ENCODE measurements around the gene PRR14.
"Not testable (repeated sequence)": the region's sequence is repeated elsewhere in the genome, so short reads cannot be mapped to it uniquely, and the experiment has no call there.

PRR14 gene

GRCh38 chr16:30621765-30622164 is 29.0 kb upstream of the PRR14 start:
- no peak overlapping the region for H3K27ac Mint-ChIP-seq
- no peaks in the 10 kb centered on the region for H3K9me3 Mint-ChIP-seq
- H3K36me3 Mint-ChIP-seq: no peaks in the 10 kb centered on the region
- DNase-seq (ENCODE audit: low spot score in 2 of 2): no peak
- H3K4me1 Mint-ChIP-seq: no peaks in the 10 kb centered on the region
- no peak overlapping the region for H3K4me3 Mint-ChIP-seq
- ATAC-seq: no peak

- Mint-ChIP-seq H3K9me3 (no peaks in the 10 kb centered on the region), H3K27ac (no peak overlapping the region), H3K4me1 (no peaks in the 10 kb centered on the region), H3K4me3 (no peak overlapping the region), H3K36me3 (no peaks in the 10 kb centered on the region)
- DNase-seq (ENCODE audit: low spot score in 2 of 2) (no peak), ATAC-seq (no peak)
These were observed 28.2 kb upstream of the PRR14 start for GRCh38 chr16:30622455-30623032.

GRCh38 chr16:30623536-30624283 is 27.1 kb upstream of the PRR14 start:
- Mint-ChIP-seq H3K9me3 (no peaks in the 10 kb centered on the region), H3K36me3 (no peaks in the 10 kb centered on the region), H3K4me3 (no peak overlapping the region), H3K27ac (peak overlapping the region; percentile 29), H3K4me1 (peaks cover 3% of the 10 kb centered on the region)
- DNase-seq (ENCODE audit: low spot score in 2 of 2): no peak
- no peak for ATAC-seq

- no peak overlapping the region for H3K4me3 Mint-ChIP-seq
- H3K27ac Mint-ChIP-seq: no peak overlapping the region
- ATAC-seq (no peak), DNase-seq (ENCODE audit: low spot score in 2 of 2) (no peak)
- peaks cover 7% of the 10 kb centered on the region for H3K4me1 Mint-ChIP-seq
- no peaks in the 10 kb centered on the region for H3K36me3 Mint-ChIP-seq
- H3K9me3 Mint-ChIP-seq: no peaks in the 10 kb centered on the region
These were observed 24.5 kb upstream of the PRR14 start for GRCh38 chr16:30626236-30626635.

- peaks cover 7% of the 10 kb centered on the region for H3K4me1 Mint-ChIP-seq
- peak; percentile 81 to 96 for DNase-seq (ENCODE audit: low spot score in 2 of 2)
- ATAC-seq: peak; percentile 89
- no peak overlapping the region for H3K27ac Mint-ChIP-seq
- H3K4me3 Mint-ChIP-seq: peak overlapping the region; percentile 54
- H3K36me3 Mint-ChIP-seq: no peaks in the 10 kb centered on the region
- H3K9me3 Mint-ChIP-seq: no peaks in the 10 kb centered on the region
These were observed 21.9 kb upstream of the PRR14 start for GRCh38 chr16:30628628-30629540.

- not testable (repeated sequence) for H3K27ac Mint-ChIP-seq; H3K9me3 Mint-ChIP-seq; H3K4me3 Mint-ChIP-seq; ATAC-seq; DNase-seq (ENCODE audit: low spot score in 2 of 2)
- Mint-ChIP-seq H3K4me1 (peaks cover 18% of the 10 kb centered on the region), H3K36me3 (peaks cover 14% of the 10 kb centered on the region)
These were observed 18.3 kb upstream of the PRR14 start for GRCh38 chr16:30632454-30632853.

- ATAC-seq: no peak
- H3K4me1 Mint-ChIP-seq: peaks cover 16% of the 10 kb centered on the region
- H3K36me3 Mint-ChIP-seq: peaks cover 14% of the 10 kb centered on the region
- peak overlapping the region; percentile 82 for H3K4me3 Mint-ChIP-seq
- peak overlapping the region; percentile 95 for H3K27ac Mint-ChIP-seq
- no peak for DNase-seq (ENCODE audit: low spot score in 2 of 2)
- H3K9me3 Mint-ChIP-seq: no peaks in the 10 kb centered on the region
These were observed 17.2 kb upstream of the PRR14 start for GRCh38 chr16:30633526-30633925.

- H3K27ac Mint-ChIP-seq: no peak overlapping the region
- H3K36me3 Mint-ChIP-seq: peaks cover 14% of the 10 kb centered on the region
- H3K4me3 Mint-ChIP-seq: no peak overlapping the region
- DNase-seq (ENCODE audit: low spot score in 2 of 2): no peak
- ATAC-seq: no peak
- no peaks in the 10 kb centered on the region for H3K9me3 Mint-ChIP-seq
- peaks cover 11% of the 10 kb centered on the region for H3K4me1 Mint-ChIP-seq
These were observed 14.2 kb upstream of the PRR14 start for GRCh38 chr16:30636599-30636998.

GRCh38 chr16:30637139-30637538 is 13.6 kb upstream of the PRR14 start:
- not testable (repeated sequence) for H3K27ac Mint-ChIP-seq; ATAC-seq; H3K4me3 Mint-ChIP-seq; DNase-seq (ENCODE audit: low spot score in 2 of 2); H3K9me3 Mint-ChIP-seq
- Mint-ChIP-seq H3K36me3 (peaks cover 14% of the 10 kb centered on the region), H3K4me1 (peaks cover 11% of the 10 kb centered on the region)

- no peak for DNase-seq (ENCODE audit: low spot score in 2 of 2)
- H3K4me3 Mint-ChIP-seq: no peak overlapping the region
- ATAC-seq: no peak
- no peaks in the 10 kb centered on the region for H3K9me3 Mint-ChIP-seq
- peaks cover 14% of the 10 kb centered on the region for H3K36me3 Mint-ChIP-seq
- no peak overlapping the region for H3K27ac Mint-ChIP-seq
- peaks cover 11% of the 10 kb centered on the region for H3K4me1 Mint-ChIP-seq
These were observed 12.8 kb upstream of the PRR14 start for GRCh38 chr16:30637944-30638343.

GRCh38 chr16:30641378-30641982 is 9.3 kb upstream of the PRR14 start:
- H3K4me1 Mint-ChIP-seq: no peaks in the 10 kb centered on the region
- no peak for DNase-seq (ENCODE audit: low spot score in 2 of 2)
- ATAC-seq: no peak
- H3K9me3 Mint-ChIP-seq: no peaks in the 10 kb centered on the region
- H3K36me3 Mint-ChIP-seq: no peaks in the 10 kb centered on the region
- no peak overlapping the region for H3K4me3 Mint-ChIP-seq
- H3K27ac Mint-ChIP-seq: no peak overlapping the region

GRCh38 chr16:30644334-30644830 is 6.4 kb upstream of the PRR14 start:
- Mint-ChIP-seq H3K9me3 (no peaks in the 10 kb centered on the region), H3K4me1 (no peaks in the 10 kb centered on the region), H3K27ac (no peak overlapping the region), H3K36me3 (no peaks in the 10 kb centered on the region), H3K4me3 (no peak overlapping the region)
- ATAC-seq: no peak
- DNase-seq (ENCODE audit: low spot score in 2 of 2): no peak

- no peak for DNase-seq (ENCODE audit: low spot score in 2 of 2)
- Mint-ChIP-seq H3K27ac (no peak overlapping the region), H3K4me3 (no peak overlapping the region), H3K36me3 (peaks cover 8% of the 10 kb centered on the region), H3K4me1 (peaks cover 10% of the 10 kb centered on the region), H3K9me3 (no peaks in the 10 kb centered on the region)
- no peak for ATAC-seq
These were observed 5.0 kb upstream of the PRR14 start for GRCh38 chr16:30645727-30646126.

GRCh38 chr16:30647274-30647571 is 3.5 kb upstream of the PRR14 start:
- H3K36me3 Mint-ChIP-seq: peaks cover 21% of the 10 kb centered on the region
- H3K27ac Mint-ChIP-seq: no peak overlapping the region
- H3K4me1 Mint-ChIP-seq: peaks cover 15% of the 10 kb centered on the region
- DNase-seq (ENCODE audit: low spot score in 2 of 2) (no peak), ATAC-seq (no peak)
- H3K4me3 Mint-ChIP-seq: no peak overlapping the region
- no peaks in the 10 kb centered on the region for H3K9me3 Mint-ChIP-seq

GRCh38 chr16:30649725-30650368 is 913 bp upstream of the PRR14 start:
- H3K9me3 Mint-ChIP-seq: no peaks in the 10 kb centered on the region
- H3K4me1 Mint-ChIP-seq: peaks cover 25% of the 10 kb centered on the region
- H3K36me3 Mint-ChIP-seq: peaks cover 47% of the 10 kb centered on the region
- DNase-seq (ENCODE audit: low spot score in 2 of 2) (no peak), ATAC-seq (no peak)
- peak overlapping the region; percentile 94 for H3K4me3 Mint-ChIP-seq
- peak overlapping the region; percentile 99 for H3K27ac Mint-ChIP-seq
